LNCaP clone FGC (cell line): Measurements from ENCODE around the gene SERGEF.

ENCODE experiments used
- DNase-seq: peaks from one replicate; pipeline ENCODE4 v3.0.0-alpha.2; 2011; ENCODE audit warnings: low read depth
- H3K4me3 ChIP-seq: 2 replicates; pipeline ENCODE4 v1.5.1; 2011; ENCODE audit warnings: mild to moderate bottlenecking, low read depth, low read length, control low read depth
- TF ChIP-seq, protein P1 (sequence below): IDR thresholded peaks from 2 replicates; pipeline ENCODE4 v1.5.1; 2012; ENCODE audit warnings: mild to moderate bottlenecking; ENCODE audit not compliant: control insufficient read depth, insufficient read depth; ENCODE audit errors: extremely low read depth

Gene SERGEF

GRCh38 chr11:18036456-18036855 lies 23.6 kb upstream of the SERGEF start:
- H3K4me3 ChIP-seq: no peak overlapping the region
- no peak for DNase-seq
- TF ChIP-seq, protein P1, sequence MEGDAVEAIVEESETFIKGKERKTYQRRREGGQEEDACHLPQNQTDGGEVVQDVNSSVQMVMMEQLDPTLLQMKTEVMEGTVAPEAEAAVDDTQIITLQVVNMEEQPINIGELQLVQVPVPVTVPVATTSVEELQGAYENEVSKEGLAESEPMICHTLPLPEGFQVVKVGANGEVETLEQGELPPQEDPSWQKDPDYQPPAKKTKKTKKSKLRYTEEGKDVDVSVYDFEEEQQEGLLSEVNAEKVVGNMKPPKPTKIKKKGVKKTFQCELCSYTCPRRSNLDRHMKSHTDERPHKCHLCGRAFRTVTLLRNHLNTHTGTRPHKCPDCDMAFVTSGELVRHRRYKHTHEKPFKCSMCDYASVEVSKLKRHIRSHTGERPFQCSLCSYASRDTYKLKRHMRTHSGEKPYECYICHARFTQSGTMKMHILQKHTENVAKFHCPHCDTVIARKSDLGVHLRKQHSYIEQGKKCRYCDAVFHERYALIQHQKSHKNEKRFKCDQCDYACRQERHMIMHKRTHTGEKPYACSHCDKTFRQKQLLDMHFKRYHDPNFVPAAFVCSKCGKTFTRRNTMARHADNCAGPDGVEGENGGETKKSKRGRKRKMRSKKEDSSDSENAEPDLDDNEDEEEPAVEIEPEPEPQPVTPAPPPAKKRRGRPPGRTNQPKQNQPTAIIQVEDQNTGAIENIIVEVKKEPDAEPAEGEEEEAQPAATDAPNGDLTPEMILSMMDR: no peak

DNA sequence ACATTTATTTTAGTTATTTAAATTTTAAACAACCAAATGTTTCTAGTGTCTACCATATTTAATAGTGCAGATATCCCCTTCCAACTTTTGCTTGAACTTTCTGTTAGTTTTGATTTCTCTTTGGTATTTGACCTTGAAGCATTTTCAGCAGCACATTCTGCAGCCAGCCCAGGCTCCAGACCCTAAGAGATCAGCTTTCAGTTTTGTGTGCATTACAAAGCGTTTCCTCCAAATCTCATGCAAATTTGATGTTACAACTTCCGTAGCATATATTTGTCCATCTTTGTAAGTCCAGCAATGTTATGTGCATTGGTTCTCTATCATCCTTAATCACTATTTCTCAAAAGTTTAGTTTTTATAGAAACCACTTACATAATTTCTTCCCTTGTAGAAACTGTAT lies 14.6 kb upstream of the SERGEF start:
- H3K4me3 ChIP-seq: no peak overlapping the region
- TF ChIP-seq, protein P1: no peak
- no peak for DNase-seq

DNA sequence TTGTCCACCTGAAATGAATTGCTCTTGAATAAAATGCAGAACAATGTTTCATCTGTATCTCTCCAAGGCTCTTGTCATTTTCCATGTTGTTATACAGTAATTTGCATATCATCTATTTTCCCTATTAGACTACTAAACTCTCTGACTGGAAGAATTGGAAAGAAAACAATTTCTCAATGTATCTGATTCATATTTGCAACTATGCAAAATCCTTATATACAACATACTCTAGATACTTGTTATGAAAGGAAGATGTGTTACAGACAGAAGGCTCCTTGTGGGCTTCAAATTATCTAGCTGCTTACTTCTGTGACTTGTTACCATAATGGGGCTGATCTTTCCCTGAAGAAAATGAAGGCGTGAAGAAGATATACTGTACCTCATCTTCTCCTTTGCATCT lies 9.6 kb upstream of the SERGEF start:
- TF ChIP-seq, protein P1: no peak
- H3K4me3 ChIP-seq: no peak overlapping the region
- DNase-seq: no peak

- no peak overlapping the region for H3K4me3 ChIP-seq
- DNase-seq: no peak
- TF ChIP-seq, protein P1: no peak
Observed at GRCh38 chr11:18019650-18020049, 6.8 kb upstream of the SERGEF start.

- no peak for DNase-seq
- H3K4me3 ChIP-seq: no peak overlapping the region
- TF ChIP-seq, protein P1: no peak
Observed at GRCh38 chr11:18016789-18017188, 3.9 kb upstream of the SERGEF start.

GRCh38 chr11:18014876-18015275 lies 2.0 kb upstream of the SERGEF start:
- no peak overlapping the region for H3K4me3 ChIP-seq
- no peak for DNase-seq
- TF ChIP-seq, protein P1: no peak

DNA sequence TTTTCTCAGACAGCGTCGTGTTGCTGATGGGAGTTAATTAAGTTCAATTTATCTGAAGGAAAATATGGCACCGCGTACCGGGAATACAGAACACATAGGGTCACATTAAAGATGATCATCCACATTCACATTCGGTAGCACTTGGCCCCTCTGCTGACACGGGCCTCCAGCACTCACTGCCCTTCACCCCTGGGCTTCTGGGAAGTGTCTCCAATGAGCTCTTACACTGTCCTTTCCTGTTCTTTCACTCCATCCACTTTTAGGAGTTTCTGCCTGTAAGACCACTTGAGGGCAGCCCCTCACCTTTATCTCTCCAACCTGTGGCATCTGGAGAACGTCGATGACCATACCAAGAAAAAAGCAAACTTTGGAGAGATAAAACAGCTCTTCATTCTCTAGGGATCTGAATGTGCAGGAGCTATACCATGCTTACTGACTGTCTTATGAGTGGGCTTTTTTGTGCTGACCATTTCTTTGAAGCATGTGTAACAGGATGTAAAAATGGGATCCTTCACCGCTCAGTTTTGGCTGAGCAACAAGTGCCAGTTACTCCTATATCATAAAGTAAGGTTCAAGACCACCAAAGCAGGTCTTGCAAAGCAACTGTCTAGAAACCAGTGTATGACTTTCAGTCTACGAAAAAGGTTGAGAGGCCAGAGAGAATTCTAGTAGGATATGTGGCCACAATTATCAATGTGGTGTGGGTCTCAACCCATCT lies 1.1 kb upstream of the SERGEF start:
- no peak for DNase-seq
- peak overlapping the region; percentile 80 for H3K4me3 ChIP-seq
- TF ChIP-seq, protein P1: no peak
